GM21737 (cell line): ENCODE results near the gene ARSD.
"Not testable (repeated sequence)": the region's sequence is repeated elsewhere in the genome, so short reads cannot be mapped to it uniquely, and the experiment has no call there.

Experiments
- ATAC-seq: cut with Tn5 transposase; IDR thresholded peaks from one replicate; pipeline ENCODE4 v1.9.1; 2021; ENCODE audit warnings: mild to moderate bottlenecking, moderate library complexity; ENCODE audit not compliant: unreplicated experiment

The ARSD gene

DNA sequence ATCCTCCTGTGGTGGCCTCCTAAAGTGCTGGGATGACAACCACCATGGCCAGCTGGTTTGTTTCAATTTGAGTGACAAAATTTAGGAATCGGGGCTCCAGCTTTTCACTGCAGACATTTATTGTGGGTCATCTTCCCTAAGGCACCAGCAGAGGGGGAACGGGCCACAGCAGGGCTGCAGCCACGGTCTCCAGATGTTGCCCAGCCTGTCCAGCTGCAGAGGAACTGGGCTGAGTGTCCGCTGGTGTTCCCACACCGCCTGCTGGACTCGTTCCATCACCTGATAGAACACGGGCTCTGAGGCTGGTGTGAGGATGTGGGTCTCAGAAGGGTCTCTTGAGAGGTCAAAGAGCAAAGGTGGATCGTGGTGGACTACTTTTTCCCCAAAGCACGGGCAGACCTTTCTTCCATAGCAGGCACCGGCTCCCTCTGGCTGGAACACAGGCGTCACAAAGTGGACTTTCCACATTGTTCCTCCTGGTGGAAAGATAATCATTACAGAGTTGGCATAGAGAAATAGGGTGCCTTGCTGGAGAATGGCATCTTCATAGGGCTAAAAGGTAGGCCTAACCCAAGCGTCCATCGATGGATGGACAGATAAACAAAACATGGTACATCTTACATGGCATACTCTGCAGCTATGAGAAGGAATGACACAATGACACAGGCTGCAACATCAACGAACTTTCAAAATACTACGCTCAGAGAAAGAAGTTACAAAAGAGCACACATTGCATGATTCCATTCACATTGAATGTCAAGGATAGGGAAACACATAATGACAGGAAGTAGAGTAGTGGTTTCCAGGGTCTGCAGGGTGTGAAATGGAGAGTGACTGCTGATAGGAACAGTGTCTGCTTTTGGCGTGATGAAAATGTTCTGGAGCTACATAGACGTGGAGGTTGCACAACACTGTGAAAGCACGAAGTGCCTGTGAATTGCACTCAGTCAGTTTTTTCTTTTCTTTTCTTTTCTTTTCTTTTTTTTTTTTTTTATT is 5.9 kb upstream of the ARSD start:
- ATAC-seq = no peak

DNA sequence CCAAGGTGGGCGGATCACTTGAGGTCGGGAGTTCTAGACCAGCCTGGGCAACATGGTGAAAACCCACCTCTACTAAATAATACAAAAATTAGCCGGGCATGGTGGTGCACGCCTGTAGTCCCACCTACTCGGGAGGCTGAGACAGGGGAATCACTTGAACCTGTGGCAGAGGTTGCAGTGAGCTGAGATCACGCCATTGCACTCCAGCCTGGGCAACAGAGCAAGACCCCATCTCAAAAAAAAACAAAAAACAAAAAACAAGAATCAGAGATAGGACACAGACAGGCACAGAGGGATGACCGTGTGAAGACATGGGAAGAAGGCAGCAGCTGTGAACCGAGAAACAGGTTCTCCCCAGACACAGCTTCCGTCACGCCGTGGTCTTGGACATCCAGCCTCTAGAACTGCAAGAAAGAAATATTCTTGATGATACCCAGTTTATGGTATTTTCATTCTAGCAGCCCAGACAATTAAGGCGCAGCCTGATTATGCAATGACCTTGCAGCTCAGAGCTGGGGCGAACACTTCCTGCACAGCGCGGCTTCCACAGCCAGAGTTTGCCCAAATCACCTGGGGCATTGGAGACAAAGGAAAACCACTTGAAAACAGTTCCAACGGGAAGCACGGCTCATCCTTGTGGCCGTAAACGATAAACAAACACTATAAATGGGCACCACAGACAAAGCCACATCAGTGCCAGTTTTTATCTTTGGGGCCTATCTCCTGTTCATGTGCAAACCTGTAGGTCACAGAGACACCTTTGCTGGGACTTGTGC is 4.2 kb upstream of the ARSD start:
- ATAC-seq = no peak

DNA sequence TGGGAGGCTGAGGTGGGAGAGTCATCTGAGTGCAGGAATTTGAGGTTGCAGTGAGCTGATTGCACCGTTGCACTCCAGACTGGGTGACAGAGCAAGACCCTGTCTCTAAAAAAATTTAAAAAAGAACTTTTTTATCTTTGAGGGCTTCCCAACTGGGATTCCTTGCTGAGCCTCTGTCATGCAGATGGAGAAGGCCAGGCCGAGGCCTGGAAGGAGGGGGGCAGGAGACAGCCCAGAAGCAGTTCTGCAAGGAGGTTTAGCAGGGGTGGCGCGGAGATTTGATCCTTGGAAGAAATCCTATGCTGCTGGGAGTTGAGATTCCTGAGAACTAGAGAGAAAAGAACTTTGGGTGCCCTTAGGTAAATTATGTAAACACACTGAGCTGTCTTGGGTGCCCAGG is 2.5 kb upstream of the ARSD start:
- ATAC-seq = no peak

DNA sequence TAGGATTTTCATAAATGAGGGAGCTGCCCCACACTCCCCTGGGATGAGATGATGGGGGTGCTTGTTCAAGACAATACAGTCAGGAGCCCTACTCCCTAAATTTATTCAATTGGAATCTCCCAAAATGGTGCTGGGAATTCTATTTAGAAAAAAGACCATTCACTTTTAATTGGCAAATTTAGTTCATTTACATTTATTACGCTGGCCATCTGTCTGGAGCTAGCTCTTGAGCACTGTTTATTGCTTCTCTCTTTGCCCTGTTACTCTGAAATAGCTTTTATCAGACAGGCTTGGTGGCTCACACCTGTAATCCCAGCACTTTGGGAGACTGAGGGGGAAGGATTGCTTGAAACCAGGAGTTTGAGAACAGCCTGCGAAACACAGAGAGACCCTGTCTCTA is 2.0 kb upstream of the ARSD start:
- ATAC-seq = no peak

DNA sequence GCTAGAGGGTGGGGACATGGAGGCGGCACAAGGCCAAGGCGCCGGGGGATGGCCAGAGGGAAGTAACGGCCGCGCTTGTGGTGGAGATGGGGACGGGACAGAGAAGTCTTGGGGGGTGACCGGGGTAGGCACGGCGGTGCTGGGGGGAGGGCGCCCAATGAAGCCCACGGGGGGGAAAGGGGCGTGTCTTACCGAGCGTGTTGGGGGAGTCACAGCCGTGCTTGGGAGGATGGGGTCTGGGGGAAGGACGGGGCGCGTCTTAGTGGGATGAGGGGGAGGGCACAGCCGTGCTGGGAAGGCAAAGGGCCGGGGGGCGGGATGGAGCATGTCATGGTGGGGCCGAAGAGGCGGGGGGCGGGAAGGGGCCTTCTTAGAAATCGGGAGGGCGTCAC is 952 bp downstream of the ARSD start:
- no peak for ATAC-seq

DNA sequence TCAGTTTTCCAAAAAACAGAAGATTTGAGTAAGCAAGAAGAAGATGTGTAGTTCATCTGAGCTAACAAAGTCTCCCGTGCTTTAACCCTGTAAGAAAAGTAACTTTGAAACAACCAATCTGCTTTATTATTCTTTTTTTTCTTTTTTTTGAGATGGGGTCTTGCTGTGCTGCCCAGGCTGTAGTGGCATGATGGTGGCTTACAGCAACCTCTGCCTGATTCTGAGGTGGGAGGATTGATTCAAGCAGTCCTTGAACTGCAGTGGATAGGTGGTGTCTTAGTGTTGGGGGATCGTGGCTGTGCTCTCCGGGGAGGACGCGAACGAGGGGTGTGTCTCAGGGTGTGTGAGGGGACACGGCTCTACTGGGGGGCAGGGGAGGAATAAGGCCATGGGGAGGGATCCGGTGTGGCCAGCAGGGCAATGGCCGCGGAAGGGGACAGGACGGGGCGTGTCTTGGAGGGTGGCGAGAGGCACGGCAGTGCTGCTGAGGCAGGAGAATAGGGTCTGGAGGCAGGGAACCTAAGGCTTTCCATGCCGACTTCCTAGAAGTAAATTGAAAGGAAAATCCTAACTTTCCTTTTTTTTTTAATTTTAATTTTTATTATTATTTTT is 2.4 kb downstream of the ARSD start:
- no peak for ATAC-seq

DNA sequence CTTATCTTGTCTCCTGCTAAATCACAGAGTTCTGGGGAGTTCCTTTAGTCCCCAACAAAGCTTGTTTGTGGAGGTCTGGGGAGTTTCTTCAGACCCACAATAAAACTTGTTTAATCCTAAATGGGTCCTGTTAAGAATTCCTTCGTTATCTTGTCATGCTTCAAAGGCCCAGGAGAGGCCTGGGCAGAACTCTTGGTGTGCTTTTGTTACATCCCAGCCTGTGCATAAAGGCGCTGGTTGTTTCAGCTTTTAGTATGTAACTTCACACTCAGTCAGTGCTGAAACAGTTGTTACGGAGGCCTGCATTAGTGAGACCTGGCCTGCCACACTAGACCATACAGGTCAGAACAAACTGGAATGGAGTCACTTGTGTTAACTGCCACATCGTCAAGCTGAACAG is 2.9 kb downstream of the ARSD start:
- not testable (repeated sequence) for ATAC-seq

DNA sequence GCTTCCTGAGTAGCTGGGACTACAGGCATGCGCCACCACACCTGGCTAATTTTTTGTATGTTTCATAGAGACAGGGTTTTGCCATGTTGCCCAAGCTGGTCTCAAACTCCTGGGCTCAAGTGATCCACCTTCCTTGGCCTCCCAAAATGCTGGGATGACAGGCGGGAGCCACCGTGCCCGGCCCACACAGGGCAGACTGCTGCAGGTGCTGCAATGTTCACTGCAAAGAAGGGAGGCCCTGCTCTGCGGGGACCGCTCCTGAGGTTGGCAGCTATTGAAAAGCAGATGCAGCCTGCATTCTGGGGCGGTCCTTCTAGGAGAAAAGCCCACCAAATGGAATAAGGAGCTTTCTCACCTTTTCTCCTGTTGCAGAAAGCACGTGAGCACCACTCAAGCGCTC is 5.0 kb downstream of the ARSD start:
- no peak for ATAC-seq

DNA sequence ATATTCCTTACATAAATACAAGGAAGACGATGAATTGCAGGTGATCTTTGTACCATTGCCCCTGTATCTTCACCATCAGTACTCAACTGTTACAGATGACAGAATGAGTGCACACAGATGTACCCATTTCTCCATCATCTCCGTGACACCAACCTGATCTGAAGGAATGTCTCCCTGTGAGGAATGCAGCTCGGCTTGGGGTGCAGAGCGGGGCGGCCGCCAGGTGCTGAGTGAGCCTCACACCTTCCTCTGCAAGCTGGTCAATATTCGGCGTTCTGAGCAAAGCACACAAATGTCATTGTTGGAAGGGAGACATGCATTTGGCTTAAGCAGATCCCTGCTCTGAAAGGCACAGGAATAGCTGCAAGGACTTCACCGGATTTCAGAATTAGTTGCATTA is 7.4 kb downstream of the ARSD start:
- no peak for ATAC-seq

DNA sequence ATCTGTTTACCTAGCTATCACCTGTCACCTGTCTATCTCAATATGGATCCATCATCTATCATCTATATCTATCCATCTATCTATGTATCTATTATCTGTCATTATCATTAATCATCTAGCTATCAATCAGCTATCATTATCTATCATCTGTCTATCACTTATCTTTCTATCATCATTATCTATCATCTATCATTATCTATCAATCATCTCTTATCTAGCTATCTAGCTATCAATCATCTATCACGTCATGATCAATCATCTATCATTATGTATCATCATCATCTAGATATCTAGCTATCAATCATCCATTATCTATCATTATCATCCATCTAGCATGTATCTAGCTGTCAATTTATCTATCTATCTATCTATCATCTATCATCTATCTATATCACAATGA is 7.9 kb downstream of the ARSD start:
- ATAC-seq = no peak

DNA sequence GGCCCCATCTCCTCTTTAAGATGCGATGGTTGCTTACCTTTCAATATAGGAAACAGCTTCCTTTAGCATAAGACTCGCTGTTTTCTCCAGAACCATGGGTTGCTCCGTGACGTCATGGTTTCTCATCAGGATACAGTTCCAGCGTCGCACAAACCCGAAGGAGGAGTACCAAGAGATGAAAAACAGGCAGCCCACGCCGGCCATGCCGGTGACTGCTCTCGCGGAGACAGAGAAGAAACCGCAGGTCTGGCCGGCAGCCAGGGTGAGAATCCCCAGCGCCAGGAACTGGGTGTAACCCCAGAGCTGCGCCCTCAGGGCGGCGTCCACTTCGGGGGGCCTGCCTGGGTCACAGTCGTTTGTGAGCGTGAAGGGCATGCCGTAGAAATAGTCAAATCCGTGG is 11.4 kb downstream of the ARSD start:
- ATAC-seq = no peak

DNA sequence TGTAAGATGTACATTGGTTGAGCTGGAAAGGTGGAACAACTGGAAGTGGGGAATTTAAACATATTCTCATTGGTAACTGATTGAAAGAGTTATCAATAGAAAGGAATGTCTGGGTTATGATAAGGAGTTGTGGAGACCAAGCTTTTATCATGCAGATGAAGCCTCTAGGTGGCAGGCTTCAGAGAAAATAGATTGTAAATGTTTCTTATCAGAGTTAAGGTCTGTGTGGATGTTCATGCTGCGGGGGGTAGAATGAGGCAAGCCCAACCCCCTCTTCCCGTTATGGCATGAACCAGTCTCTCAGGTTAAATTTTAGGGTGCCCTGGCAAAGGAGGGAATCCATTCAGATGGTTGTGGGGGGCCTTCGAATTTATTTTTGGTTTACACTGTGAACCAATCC is 16.0 kb downstream of the ARSD start:
- ATAC-seq = no peak

DNA sequence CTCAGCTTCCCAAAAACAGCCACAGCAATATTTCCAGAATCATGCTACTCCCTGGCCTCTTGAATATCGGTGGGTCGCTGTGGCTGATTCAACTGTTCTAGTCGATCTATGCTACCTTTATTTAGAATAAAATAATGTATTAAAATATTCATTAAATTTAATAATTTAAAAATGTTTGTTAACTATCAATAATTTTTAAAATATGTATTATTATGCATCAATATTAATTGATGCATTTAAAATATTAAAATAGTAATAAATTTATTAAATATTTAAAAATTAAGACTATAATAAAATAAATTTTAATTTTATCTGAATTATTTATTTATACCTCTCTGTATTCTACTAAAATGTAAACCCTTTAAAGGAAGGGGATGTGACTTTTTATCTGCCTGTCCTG is 19.0 kb downstream of the ARSD start:
- no peak for ATAC-seq

DNA sequence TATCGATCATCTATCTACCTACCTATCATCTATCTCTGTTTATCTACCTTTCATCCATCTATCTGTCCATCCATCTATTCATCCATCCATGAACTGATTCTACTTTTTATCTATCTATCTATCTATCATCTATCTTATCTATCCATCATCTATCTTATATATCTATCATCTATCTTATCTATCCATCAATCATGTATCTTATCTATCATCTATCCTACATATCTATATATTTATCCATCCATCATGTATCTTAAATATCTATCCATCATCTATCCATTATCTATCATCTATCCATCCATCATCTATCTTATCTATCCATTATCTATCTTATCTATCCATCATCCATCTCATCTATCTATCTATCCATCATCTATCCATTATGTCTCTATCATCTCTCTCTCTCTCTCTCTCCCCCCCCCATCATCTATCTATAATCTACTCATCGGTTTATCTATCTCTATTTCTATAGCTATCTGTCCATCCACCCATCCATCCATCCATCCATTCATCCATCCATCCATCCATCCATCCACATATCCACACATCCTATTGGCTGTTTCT is 20.9 kb downstream of the ARSD start:
- ATAC-seq = no peak

DNA sequence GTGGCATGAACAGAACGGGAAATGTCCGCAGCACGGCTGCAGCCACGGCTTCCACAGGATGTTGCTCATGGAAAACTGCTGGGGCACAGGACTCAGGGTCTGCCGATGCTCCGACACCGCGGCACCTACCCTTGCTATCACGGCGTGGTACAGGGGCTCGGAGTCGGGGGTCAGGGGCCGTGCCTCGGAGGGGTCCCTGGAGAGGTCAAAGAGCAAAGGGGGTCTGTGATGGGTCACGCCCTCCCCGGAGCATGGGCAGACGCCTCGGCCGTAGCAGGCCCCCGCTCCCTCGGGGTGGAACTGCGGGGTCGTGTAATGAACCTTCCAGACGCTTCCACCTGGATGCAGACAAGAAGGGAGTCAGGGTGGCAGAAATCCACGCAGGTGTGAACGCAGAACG is 21.8 kb downstream of the ARSD start:
- no peak for ATAC-seq

DNA sequence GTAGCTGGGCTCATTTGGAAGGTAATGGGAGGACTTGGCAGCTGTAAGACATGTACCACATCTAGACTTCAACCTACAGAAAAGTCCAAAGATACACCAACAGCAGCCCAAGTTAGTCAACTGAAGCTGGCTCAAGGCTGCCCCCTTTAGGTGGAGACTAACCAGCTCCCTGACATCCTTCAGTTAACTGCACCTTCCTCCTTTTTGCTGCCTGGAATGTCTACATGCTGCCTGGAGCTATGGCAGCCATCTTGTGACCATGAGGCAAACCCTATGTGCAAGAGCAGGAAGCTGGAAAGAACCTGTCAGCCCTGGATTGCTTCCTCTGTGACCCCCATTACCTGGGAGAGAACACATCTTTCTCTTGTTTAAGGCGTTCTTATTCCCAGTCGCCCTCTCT is 25.8 kb downstream of the ARSD start:
- no peak for ATAC-seq

DNA sequence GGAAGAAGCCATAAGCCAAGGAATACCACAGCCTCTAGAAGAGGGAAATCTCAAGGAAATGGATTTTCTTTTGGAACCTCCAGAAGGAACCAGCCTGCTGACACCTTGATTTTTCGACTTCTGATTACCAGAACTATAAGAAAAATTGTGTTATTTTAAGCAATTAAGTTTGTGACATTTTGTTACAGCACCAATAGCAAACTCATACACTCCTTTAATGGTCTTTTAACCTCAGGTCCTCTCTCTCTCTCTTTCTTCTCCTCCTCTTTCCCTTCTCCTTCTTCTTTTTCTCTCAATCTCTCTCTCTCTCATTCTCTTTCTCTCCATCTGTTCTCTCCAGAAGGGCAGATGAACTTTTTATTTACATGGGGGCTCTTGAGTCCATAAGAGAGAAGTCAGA is 26.3 kb downstream of the ARSD start:
- ATAC-seq = no peak

DNA sequence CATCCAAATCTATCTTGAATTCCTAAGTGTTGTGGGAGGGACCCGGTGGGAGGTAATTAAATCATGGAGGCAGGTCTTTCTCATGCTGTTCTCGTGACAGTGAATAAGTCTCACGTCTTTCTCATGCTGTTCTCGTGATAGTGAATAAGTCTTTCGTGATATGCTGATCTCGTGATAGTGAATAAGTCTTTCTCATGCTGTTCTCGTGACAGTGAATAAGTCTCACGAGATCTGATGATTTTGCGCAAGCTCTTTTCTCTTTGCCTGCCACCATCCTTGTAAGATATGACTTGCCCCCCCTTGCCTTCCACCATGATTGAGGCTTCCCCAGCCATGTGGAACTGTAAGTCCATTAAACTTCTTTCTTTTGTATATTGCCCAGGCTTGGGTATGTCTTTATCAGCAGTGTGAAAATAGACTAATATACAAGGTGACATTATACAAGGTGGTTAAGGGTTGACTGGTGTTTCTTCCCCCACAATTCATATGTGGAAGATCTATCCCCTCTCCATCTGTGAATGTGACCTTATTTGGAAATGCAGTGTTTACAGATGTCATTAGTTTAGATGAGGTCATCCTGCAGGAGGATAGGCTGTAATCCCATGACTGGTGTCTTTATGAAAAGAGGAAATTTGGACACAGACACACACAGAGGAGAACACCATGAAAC is 27.6 kb downstream of the ARSD start:
- ATAC-seq = no peak

DNA sequence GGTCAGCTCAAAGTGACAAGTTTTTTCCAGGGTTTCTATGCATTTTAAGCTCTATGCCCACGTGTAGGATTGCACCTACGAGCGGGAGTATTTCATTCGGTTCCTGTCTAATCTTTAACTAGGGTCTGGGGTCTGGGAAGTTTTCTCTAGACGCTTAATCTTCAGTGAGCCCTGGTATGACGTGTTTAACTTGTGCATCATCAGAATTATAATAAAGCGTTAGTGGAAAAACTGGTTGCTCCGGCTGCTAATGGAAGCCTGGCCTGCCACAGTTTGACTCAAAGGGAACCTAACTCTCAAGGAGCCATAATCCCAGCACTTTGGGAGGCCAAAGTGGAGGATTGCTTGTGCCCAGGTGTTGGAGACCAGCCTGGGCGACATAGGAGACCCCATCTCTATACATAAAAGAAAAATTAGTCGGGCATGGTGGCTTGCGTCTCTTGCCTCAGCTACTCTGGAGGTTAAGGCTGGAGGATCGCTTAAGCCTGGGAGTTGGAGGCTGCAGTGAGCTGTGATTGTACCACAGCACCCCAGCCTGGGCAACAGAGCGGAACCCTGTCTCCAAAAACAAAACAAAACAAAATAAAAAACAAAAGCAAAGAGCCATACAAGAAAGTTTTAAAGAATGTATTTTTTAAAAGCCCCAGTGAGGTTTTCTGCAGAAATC is 30.2 kb downstream of the ARSD start:
- no peak for ATAC-seq
